Measurements from ENCODE around the gene C1orf53.

C1orf53 gene

GRCh38 chr1:197954718-197955418 is 52.4 kb downstream of the C1orf53 start:
- no peak for TF ChIP-seq MYC (IDR thresholded peaks at IDR 0.05; ENCODE audit: low read depth, low read length)
- no peak for TF ChIP-seq MAX (IDR thresholded peaks at IDR 0.05; ENCODE audit: low read depth, low read length)
- no peak for TF ChIP-seq CTCF (IDR thresholded peaks at IDR 0.05; ENCODE audit: low read depth, low read length)
- TF ChIP-seq POLR2A (IDR thresholded peaks at IDR 0.05; ENCODE audit: extremely low read depth, insufficient read length) = no peak
- no peak for DNase-seq (ENCODE audit: low read depth)
- H3K4me3 ChIP-seq (ENCODE audit: low read depth, low read length) = no peak overlapping the region

- no peak for DNase-seq (ENCODE audit: low read depth)
- TF ChIP-seq MAX (IDR thresholded peaks at IDR 0.05; ENCODE audit: low read depth, low read length) = no peak
- TF ChIP-seq POLR2A (IDR thresholded peaks at IDR 0.05; ENCODE audit: extremely low read depth, insufficient read length) = no peak
- TF ChIP-seq CTCF (IDR thresholded peaks at IDR 0.05; ENCODE audit: low read depth, low read length) = no peak
- TF ChIP-seq MYC (IDR thresholded peaks at IDR 0.05; ENCODE audit: low read depth, low read length) = no peak
- no peak overlapping the region for H3K4me3 ChIP-seq (ENCODE audit: low read depth, low read length)
Observed at GRCh38 chr1:197955486-197956394, 53.3 kb downstream of the C1orf53 start.
